GM12878 (cell line): ENCODE measurements around the gene PLEKHD1. TPM values are rescaled to one million over a fixed set of nuclear protein-coding genes. Genes with fewer than 3 reads are reported as not detected.

Experiments
- ATAC-seq: fragments of 200-7000 bp; cut with Tn5 transposase; 3 replicates; pipeline ENCODE4 v1.9.1; 2020; ENCODE audit warnings: mild to moderate bottlenecking, moderate library complexity
- BruUV-seq: library from RNA; stranded (reverse); fragments of 400-500 nt; replicated peaks from 2 replicates; lab custom pipeline; 2021; lab: Mats Ljungman, UMichigan
- CTCF ChIA-PET: fragments of 300-600 bp; sonication (Branson Sonifier 250); formaldehyde crosslinking; extraction: SDS; loops from one replicate; lab custom pipeline; 2021; ENCODE audit warnings: inconsistent platforms; lab: Yijun Ruan, JAX
- POLR2A ChIA-PET: fragments of 350-600 bp; formaldehyde crosslinking; extraction: SDS; loops from one replicate; lab custom pipeline; 2021; ENCODE audit warnings: inconsistent platforms; lab: Charles Lee
- RAD21 ChIA-PET: fragments of 300-600 bp; sonication (Branson Sonifier 250); formaldehyde crosslinking; loops from one replicate; lab custom pipeline; 2023; ENCODE audit warnings: antibody characterized with exemption; ENCODE audit not compliant: unreplicated experiment; lab: Charles Lee
- SMC1A ChIA-PET: fragments of 300-600 bp; sonication (Branson Sonifier 250); formaldehyde crosslinking; loops from one replicate; lab custom pipeline; 2023; ENCODE audit not compliant: unreplicated experiment, uncharacterized antibody; lab: Charles Lee
- DNase-seq: peaks from one replicate; pipeline ENCODE4 v3.0.0-alpha.2; 2011; ENCODE audit warnings: low read depth, low spot score
- FAIRE-seq: peaks from 3 replicates; lab custom pipeline; 2011; peaks lifted over from hg19 to GRCh38; lab: Jason Lieb, UNC
- H2AFZ ChIP-seq: 2 replicates; pipeline ENCODE4 v1.6.0; 2011; ENCODE audit warnings: low read depth, low read length, control low read depth; ENCODE audit not compliant: control insufficient read depth
- H3K27ac ChIP-seq: 2 replicates; pipeline ENCODE4 v1.5.1; 2011; ENCODE audit warnings: control low read depth; ENCODE audit not compliant: control insufficient read depth, insufficient read depth
- H3K27me3 ChIP-seq, 2 experiments: replicated peaks in 1 of 2; 2 replicates each; pipeline versions ENCODE4 v1.6.0 to v1.6.1; 2011; ENCODE audit warnings: low read length in 1 of 2; ENCODE audit not compliant: control insufficient read depth in 2 of 2, insufficient read depth in 2 of 2
- H3K36me3 ChIP-seq, 2 experiments: 2 replicates each; pipeline ENCODE4 v1.5.1; 2011; ENCODE audit warnings: low read length in 1 of 2; ENCODE audit not compliant: control insufficient read depth in 2 of 2, insufficient read depth in 2 of 2
- H3K4me1 ChIP-seq: 2 replicates; pipeline ENCODE4 v1.6.1; 2011; ENCODE audit warnings: mild to moderate bottlenecking, low read length, moderate library complexity, mixed read lengths; ENCODE audit not compliant: control insufficient read depth, insufficient read depth
- H3K4me2 ChIP-seq: 2 replicates; pipeline ENCODE4 v1.6.0; 2011; ENCODE audit warnings: control low read depth; ENCODE audit not compliant: control insufficient read depth, insufficient read depth
- H3K4me3 ChIP-seq: fragments of 200-600 bp; sonication (generic); 2 replicates; pipeline ENCODE4 v1.5.1; 2016
- H3K79me2 ChIP-seq: 2 replicates; pipeline ENCODE4 v1.6.0; 2011; ENCODE audit warnings: low read length; ENCODE audit not compliant: control insufficient read depth, insufficient read depth
- H3K9ac ChIP-seq: 2 replicates; pipeline ENCODE4 v1.8.0; 2011; ENCODE audit warnings: low read length, control low read depth, mixed read lengths; ENCODE audit not compliant: control insufficient read depth, insufficient read depth
- H3K9me3 ChIP-seq: replicated peaks from 3 replicates; pipeline ENCODE4 v1.5.1; 2011; ENCODE audit warnings: mild to moderate bottlenecking, low read length; ENCODE audit not compliant: control insufficient read depth, insufficient read depth
- H4K20me1 ChIP-seq: 2 replicates; pipeline ENCODE4 v1.6.0; 2011; ENCODE audit not compliant: control insufficient read depth, insufficient read depth
- ASH2L ChIP-seq: fragments of 300-600, 200-600 bp; sonication (generic); IDR thresholded peaks from 2 replicates; pipeline ENCODE4 v1.6.1; 2017; ENCODE audit warnings: low read depth, mild to moderate bottlenecking, borderline replicate concordance
- BMI1 ChIP-seq: fragments of 450-650 bp; IDR thresholded peaks from 2 replicates; pipeline ENCODE4 v1.6.1; 2016; ENCODE audit warnings: mild to moderate bottlenecking, moderate library complexity, borderline replicate concordance
- CBX5 ChIP-seq: sonication (generic); IDR thresholded peaks from 2 replicates; pipeline ENCODE4 v1.6.1; 2016; ENCODE audit warnings: low read depth, moderate library complexity, mild to moderate bottlenecking, inconsistent platforms
- EED ChIP-seq: sonication (generic); IDR thresholded peaks from 2 replicates; pipeline ENCODE4 v1.6.1; 2016; ENCODE audit warnings: antibody characterized with exemption, low read depth
- EP300 ChIP-seq, 2 experiments: fragments of 150-350 bp in 1 of 2; IDR thresholded peaks; 2 replicates each; pipeline ENCODE4 v1.6.1; 2011 to 2012; ENCODE audit warnings: low read depth in 2 of 2, low read length in 2 of 2, borderline replicate concordance in 1 of 2, improper control_type of control experiment in 1 of 2, inconsistent platforms in 1 of 2; ENCODE audit not compliant: control insufficient read depth in 1 of 2
- FOXK2 ChIP-seq: fragments of 450-650 bp; IDR thresholded peaks from 2 replicates; pipeline ENCODE4 v1.6.1; 2017; ENCODE audit warnings: mild to moderate bottlenecking, moderate library complexity
- MTA2 ChIP-seq: fragments of 450-650 bp; IDR thresholded peaks from 2 replicates; pipeline ENCODE4 v1.6.1; 2016; ENCODE audit warnings: low read depth, mild to moderate bottlenecking, moderate library complexity
- POLR2AphosphoS2 ChIP-seq: IDR thresholded peaks from 2 replicates; pipeline ENCODE4 v1.6.1; 2011; ENCODE audit warnings: low read depth, mild to moderate bottlenecking, low read length, improper control_type of control experiment, moderate library complexity
- RAD21 ChIP-seq: IDR thresholded peaks from 2 replicates; pipeline ENCODE4 v1.6.1; 2011; ENCODE audit warnings: mild to moderate bottlenecking, low read depth, low read length, moderate library complexity; ENCODE audit not compliant: insufficient read depth
- SIX5 ChIP-seq: IDR thresholded peaks from 2 replicates; pipeline ENCODE4 v1.6.1; 2011; ENCODE audit warnings: mild to moderate bottlenecking, low read depth, low read length, moderate library complexity; ENCODE audit not compliant: severe bottlenecking
- SUPT20H ChIP-seq: IDR thresholded peaks from 2 replicates; pipeline ENCODE4 v1.6.1; 2011; ENCODE audit warnings: low read depth, mild to moderate bottlenecking, low read length, moderate library complexity, borderline replicate concordance; ENCODE audit not compliant: control insufficient read depth
- ZNF217 ChIP-seq: fragments of 450-650 bp; IDR thresholded peaks from 2 replicates; pipeline ENCODE4 v1.6.1; 2017; ENCODE audit warnings: antibody characterized with exemption, mild to moderate bottlenecking
- WGBS: methylation state at CpG from one replicate; pipeline ENCODE4 v1.1.6; 2016; ENCODE audit warnings: low lambda C conversion rate; ENCODE audit not compliant: insufficient replicate concordance, insufficient coverage; ENCODE audit errors: missing lambda C conversion rate; 5-methylcytosine and 5-hydroxymethylcytosine counted together
- in situ Hi-C: fragments of 300-500 bp; cut with MboI; formaldehyde crosslinking; loops from 9 replicates; pipeline ENCODE4 v1.14.3; 2018; ENCODE audit warnings: mixed read lengths
- intact Hi-C: fragments of 100-400 bp; cut with micrococcal nuclease; formaldehyde crosslinking; loops from one replicate; pipeline ENCODE4 v1.14.2; 2022; ENCODE audit not compliant: unreplicated experiment
- polyA plus RNA-seq, 11 experiments: library from polyadenylated mRNA; depleted of rRNA in 4 of 11; unstranded in 6 of 11; stranded (reverse) in 5 of 11; fragments of >200 nt; fragmentation: Nextera tagmentation in 4 of 11; fragmentation: Illumina TruSeq in 1 of 11; extraction: Ambion mirVana in 4 of 11; extraction: Trizol in 1 of 11; gene quantifications; 1 replicate in 1 of 11; 2 replicates in 10 of 11; pipeline versions ENCODE4 v1.2.1 to v1.2.3, GENCODE V29; 2011 to 2016; ENCODE audit warnings: inconsistent platforms in 2 of 11, missing spikeins in 2 of 11, low read depth in 1 of 11
- total RNA-seq, 4 experiments: library from RNA; depleted of rRNA in 3 of 4; stranded (reverse); fragments of >200 nt in 3 of 4; fragmentation: Illumina TruSeq in 1 of 4; extraction: Trizol in 1 of 4; gene quantifications; 2 replicates each; pipeline versions ENCODE4 v1.2.1 to v1.2.3, GENCODE V29; 2013 to 2021
- TF ChIP-seq, protein P1 (sequence below): fragments of 450-650 bp; IDR thresholded peaks from 2 replicates; pipeline ENCODE4 v1.6.1; 2016; ENCODE audit warnings: mild to moderate bottlenecking
- TF ChIP-seq, protein P2 (sequence below): IDR thresholded peaks from 2 replicates; pipeline ENCODE4 v1.6.1; 2011; ENCODE audit warnings: low read depth, mild to moderate bottlenecking, low read length, moderate library complexity, borderline replicate concordance; ENCODE audit errors: extremely low read depth
- TF ChIP-seq, protein P3 (sequence below): fragments of 450-650 bp; IDR thresholded peaks from 2 replicates; pipeline ENCODE4 v1.6.1; 2017; ENCODE audit warnings: low read depth, mild to moderate bottlenecking, moderate library complexity

Gene PLEKHD1
- total and polyA plus RNA-seq, 10 of the 15 experiments (the other 5 are each of a cell fraction or from before 2014, with no cell fraction given), result 0.01 to 0.08 (median 0.04) TPM; not detected in 6

DNA sequence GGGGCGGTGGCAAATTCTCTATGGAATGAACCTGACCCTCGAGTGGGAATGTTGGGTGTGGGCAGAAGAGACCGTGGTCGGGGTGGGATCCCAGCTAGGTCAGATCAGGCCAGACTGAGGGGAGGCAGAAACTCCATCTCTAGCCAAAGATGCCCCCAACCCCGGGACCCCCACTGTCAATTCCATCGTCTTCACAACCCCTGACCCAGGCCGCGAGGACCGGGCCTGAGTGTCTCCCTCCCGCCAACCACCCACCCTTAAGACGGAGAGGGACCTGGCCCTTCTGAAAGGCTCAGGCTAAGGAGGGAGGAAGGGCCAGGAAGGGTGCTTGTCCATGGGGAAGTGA, 760 bp downstream of the PLEKHD1 start (continued):
- TF ChIP-seq SIX5, result no peak
- TF ChIP-seq EED, result no peak
- no peak for TF ChIP-seq FOXK2
- TF ChIP-seq RAD21, result no peak
- TF ChIP-seq ZNF217, result no peak
- no peak for TF ChIP-seq CBX5

DNA sequence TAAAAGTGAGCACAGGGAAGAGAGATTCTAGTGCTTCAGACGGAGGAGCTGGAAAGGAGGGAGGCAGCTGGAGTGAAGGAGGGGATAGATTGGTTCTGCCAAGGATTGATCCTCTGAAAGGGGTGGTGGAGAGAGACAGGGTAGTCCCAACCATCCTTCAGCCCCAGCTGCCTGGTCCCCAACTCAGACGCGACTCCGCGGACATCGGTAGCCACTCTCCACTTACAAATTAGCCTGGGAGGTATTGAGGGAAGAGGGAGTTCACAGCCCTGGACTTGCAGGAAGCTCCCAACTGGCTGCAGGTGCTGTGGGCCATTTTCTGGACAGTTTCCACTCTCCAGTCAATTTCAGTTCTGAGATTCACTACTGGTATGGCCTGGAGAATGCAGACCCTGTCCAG, 1.2 kb downstream of the PLEKHD1 start:
- Histone ChIP-seq H3K9ac (no peak overlapping the region), H3K27me3 (peaks cover 9 to 14% of the 10 kb centered on the region in 2 experiments; a peak in 3 of 4 replicates), H2AFZ (no peak overlapping the region), H3K79me2 (no peaks in the 10 kb centered on the region), H3K4me3 (no peak overlapping the region), H3K4me2 (no peak overlapping the region), H3K4me1 (peaks cover 10% of the 10 kb centered on the region), H4K20me1 (no peaks in the 10 kb centered on the region), H3K36me3 (no peaks in the 10 kb centered on the region), H3K9me3 (no peaks in the 10 kb centered on the region), H3K27ac (no peak overlapping the region)
- intact Hi-C loops, result no loop called here
- in situ Hi-C loops, result no loop called here
- ChIA-PET RAD21 (no interaction called here), POLR2A (no interaction called here), SMC1A (interaction anchor here (1.1 to 2.2 kb wide), 2 partner anchors 10 to 26 kb away, joined by 4 to 6 read pairs; no protein-coding TSS in a partner anchor), CTCF (interaction anchor here (1.2 to 3.0 kb wide), 2 partner anchors 11 to 25 kb away, joined by 3 to 15 read pairs; no protein-coding TSS in a partner anchor)
- BruUV-seq, result no TSS peak
- DNase-seq, result no peak
- FAIRE-seq, result no peak
- ATAC-seq, result no peak
- WGBS, result 81% methylated on average over 6 of the region's 6 CpGs
- TF ChIP-seq BMI1 (no peak), POLR2AphosphoS2 (no peak), EP300 (IDR thresholded peaks at IDR 0.05; ENCODE audit: borderline replicate concordance in 1 of 2, control insufficient read depth in 1 of 2, low read depth in 2 of 2, low read length in 2 of 2) (no peak), SUPT20H (no peak), ASH2L (no peak), MTA2 (no peak)
- TF ChIP-seq, protein P1, sequence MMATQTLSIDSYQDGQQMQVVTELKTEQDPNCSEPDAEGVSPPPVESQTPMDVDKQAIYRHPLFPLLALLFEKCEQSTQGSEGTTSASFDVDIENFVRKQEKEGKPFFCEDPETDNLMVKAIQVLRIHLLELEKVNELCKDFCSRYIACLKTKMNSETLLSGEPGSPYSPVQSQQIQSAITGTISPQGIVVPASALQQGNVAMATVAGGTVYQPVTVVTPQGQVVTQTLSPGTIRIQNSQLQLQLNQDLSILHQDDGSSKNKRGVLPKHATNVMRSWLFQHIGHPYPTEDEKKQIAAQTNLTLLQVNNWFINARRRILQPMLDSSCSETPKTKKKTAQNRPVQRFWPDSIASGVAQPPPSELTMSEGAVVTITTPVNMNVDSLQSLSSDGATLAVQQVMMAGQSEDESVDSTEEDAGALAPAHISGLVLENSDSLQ, result no peak
- TF ChIP-seq, protein P2, sequence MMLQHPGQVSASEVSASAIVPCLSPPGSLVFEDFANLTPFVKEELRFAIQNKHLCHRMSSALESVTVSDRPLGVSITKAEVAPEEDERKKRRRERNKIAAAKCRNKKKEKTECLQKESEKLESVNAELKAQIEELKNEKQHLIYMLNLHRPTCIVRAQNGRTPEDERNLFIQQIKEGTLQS, result no peak
- TF ChIP-seq, protein P3, sequence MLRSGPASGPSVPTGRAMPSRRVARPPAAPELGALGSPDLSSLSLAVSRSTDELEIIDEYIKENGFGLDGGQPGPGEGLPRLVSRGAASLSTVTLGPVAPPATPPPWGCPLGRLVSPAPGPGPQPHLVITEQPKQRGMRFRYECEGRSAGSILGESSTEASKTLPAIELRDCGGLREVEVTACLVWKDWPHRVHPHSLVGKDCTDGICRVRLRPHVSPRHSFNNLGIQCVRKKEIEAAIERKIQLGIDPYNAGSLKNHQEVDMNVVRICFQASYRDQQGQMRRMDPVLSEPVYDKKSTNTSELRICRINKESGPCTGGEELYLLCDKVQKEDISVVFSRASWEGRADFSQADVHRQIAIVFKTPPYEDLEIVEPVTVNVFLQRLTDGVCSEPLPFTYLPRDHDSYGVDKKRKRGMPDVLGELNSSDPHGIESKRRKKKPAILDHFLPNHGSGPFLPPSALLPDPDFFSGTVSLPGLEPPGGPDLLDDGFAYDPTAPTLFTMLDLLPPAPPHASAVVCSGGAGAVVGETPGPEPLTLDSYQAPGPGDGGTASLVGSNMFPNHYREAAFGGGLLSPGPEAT, result no peak
